Esophagus muscularis mucosa (tissue), 4 donors: ENCODE measurements around the gene CYGB.

ENCODE experiments used
- CTCF ChIP-seq, 3 experiments: fragments of 200-600 bp in 2 of 3; fragments of 450-650 bp in 1 of 3; sonication (generic) in 2 of 3; IDR thresholded peaks; one replicate each; pipeline ENCODE4 v1.5.1; 2017 to 2019; ENCODE audit warnings: antibody characterized with exemption in 3 of 3, mild to moderate bottlenecking in 2 of 3, moderate library complexity in 1 of 3
- EP300 ChIP-seq: sonication (generic); formaldehyde crosslinking; IDR thresholded peaks from one replicate; pipeline ENCODE4 v1.6.1; 2017; ENCODE audit warnings: antibody characterized with exemption
- POLR2A ChIP-seq: fragments of 450-650 bp; IDR thresholded peaks from one replicate; pipeline ENCODE4 v1.6.1; 2017; ENCODE audit warnings: antibody characterized with exemption, moderate library complexity, mild to moderate bottlenecking, low read depth

- TF ChIP-seq CTCF (IDR thresholded peaks at IDR 0.05) (no peak), POLR2A (no peak), EP300 (no peak)
These were observed 24.9 kb downstream of the CYGB start for GRCh38 chr17:76512366-76513305.
